Large intestine (tissue), 3 donors: ENCODE data around the gene UVSSA. TPM values are rescaled to one million over a fixed set of nuclear protein-coding genes. Genes with fewer than 3 reads are reported as not detected.
A peak's percentile ranks its signal among the peaks of the same experiment; 100 is the strongest.

ENCODE experiments used
- DNase-seq, 2 donors: peaks; one replicate each; pipeline versions ENCODE4 v3.0.0 to v3.0.0-alpha.2; 2013
- H3K27ac ChIP-seq: one replicate; pipeline ENCODE4 v1.5.1; 2013; ENCODE audit warnings: low read length
- H3K27me3 ChIP-seq: 2 replicates; pipeline ENCODE4 v1.6.1; 2013; ENCODE audit warnings: low read length; ENCODE audit not compliant: control insufficient read depth, insufficient read depth
- H3K36me3 ChIP-seq: 2 replicates; pipeline ENCODE4 v1.6.1; 2013; ENCODE audit warnings: low read length; ENCODE audit not compliant: control insufficient read depth, insufficient read depth
- H3K4me1 ChIP-seq: one replicate; pipeline ENCODE4 v1.6.1; 2013; ENCODE audit warnings: low read length; ENCODE audit not compliant: control insufficient read depth, insufficient read depth
- H3K4me3 ChIP-seq: one replicate; pipeline ENCODE4 v1.5.1; 2013; ENCODE audit warnings: low read length
- H3K9me3 ChIP-seq: one replicate; pipeline ENCODE4 v1.6.1; 2013; ENCODE audit warnings: mild to moderate bottlenecking, low read depth, low read length, moderate library complexity; ENCODE audit not compliant: control insufficient read depth
- WGBS: methylation state at CpG from one replicate; pipeline ENCODE4 v1.1.5; 2013; ENCODE audit warnings: low lambda C conversion rate; ENCODE audit not compliant: insufficient coverage; 5-methylcytosine and 5-hydroxymethylcytosine counted together
- polyA plus RNA-seq: library from polyadenylated mRNA; unstranded; fragments of 120-200 nt; gene quantifications from one replicate; pipeline ENCODE4 v1.2.1, GENCODE V29; 2013

Gene UVSSA
- polyA plus RNA-seq, 1 donor, result 23.5 TPM

DNA sequence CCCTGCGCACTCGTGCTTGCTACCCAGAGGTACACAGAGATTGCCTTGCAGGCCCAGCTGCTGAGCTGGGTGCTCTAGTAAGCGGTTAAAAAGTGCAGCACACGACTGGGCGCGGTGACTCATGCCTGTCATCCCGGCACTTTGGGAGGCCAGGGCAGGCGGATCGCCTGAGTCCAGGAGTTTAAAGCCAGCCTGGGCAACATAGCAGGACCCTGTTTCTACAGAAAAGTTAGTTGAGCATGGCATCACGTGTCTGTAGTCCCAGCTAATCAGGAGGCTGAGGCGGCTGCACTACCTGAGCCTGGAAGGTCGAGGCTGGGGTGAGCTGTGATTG lies 5.5 kb downstream of the UVSSA start:
- Histone ChIP-seq H3K27me3 (no peaks in the 10 kb centered on the region), H3K27ac (no peak overlapping the region), H3K4me1 (peaks cover 15% of the 10 kb centered on the region), H3K4me3 (no peak overlapping the region), H3K9me3 (no peaks in the 10 kb centered on the region), H3K36me3 (peaks cover 48% of the 10 kb centered on the region)
- WGBS, result no CpG with 5 or more reads among the region's 12 CpGs
- no peak for DNase-seq

DNA sequence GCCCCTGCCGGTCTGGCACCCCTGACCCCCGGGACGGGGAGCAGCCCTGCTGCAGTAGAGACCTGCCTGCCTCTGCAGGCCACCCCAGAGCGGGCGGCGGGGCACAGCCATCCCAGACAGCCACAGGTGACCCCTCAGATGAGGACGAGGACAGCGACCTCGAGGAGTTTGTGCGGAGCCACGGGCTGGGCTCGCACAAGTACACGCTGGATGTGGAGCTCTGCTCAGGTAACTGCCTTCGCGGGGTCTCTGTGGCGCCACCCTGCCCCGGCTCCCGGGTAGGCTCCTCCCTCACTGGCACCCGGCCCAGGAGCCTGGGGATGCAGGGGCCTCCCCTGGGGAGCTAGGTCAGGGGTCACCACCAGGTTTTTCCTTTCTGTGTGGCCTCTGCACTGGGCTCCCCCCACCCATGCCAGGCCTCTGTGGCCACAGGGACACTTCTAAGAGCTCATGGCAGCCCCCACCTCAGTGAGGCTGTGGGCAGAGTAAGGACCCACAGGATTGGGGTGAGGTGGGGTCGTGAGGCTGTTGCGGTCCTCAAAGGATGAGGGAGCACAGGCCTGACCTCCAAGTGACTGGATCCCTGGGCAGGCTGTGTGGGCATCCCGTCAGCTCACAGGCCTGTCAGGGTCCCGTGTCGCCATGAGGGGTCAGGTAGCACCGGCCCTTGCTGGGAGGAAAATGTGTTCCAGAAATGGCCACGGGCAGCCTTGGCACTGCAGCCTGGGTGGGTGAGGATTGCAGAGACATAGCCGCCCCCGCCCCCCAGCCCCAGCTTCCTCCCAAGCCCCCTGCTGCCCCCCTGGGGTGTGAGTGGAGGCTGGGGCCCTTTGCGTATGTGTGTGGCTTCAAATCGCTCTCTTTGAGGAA lies 6.4 kb downstream of the UVSSA start:
- no CpG with 5 or more reads among the region's 30 CpGs for WGBS
- Histone ChIP-seq H3K4me3 (no peak overlapping the region), H3K27me3 (no peaks in the 10 kb centered on the region), H3K4me1 (peaks cover 6% of the 10 kb centered on the region), H3K27ac (no peak overlapping the region), H3K36me3 (peaks cover 52% of the 10 kb centered on the region), H3K9me3 (no peaks in the 10 kb centered on the region)
- DNase-seq, result no peak

- Histone ChIP-seq H3K36me3 (peaks cover 59% of the 10 kb centered on the region), H3K9me3 (no peaks in the 10 kb centered on the region), H3K27me3 (no peaks in the 10 kb centered on the region), H3K4me3 (no peak overlapping the region), H3K27ac (no peak overlapping the region), H3K4me1 (peaks cover 2% of the 10 kb centered on the region)
- no CpG with 5 or more reads among the region's 36 CpGs for WGBS
- no peak for DNase-seq
Observed at GRCh38 chr4:1354136-1354982, 7.4 kb downstream of the UVSSA start.

- H3K9me3 ChIP-seq, result no peaks in the 10 kb centered on the region
- H3K36me3 ChIP-seq, result peaks cover 56% of the 10 kb centered on the region
- H3K4me3 ChIP-seq, result no peak overlapping the region
- WGBS, result 80% methylated on average over 2 of the region's 18 CpGs
- H3K27ac ChIP-seq, result no peak overlapping the region
- peaks cover 2% of the 10 kb centered on the region for H3K4me1 ChIP-seq
- H3K27me3 ChIP-seq, result no peaks in the 10 kb centered on the region
- DNase-seq, result no peak
Observed at GRCh38 chr4:1354983-1355275, 7.9 kb downstream of the UVSSA start.

DNA sequence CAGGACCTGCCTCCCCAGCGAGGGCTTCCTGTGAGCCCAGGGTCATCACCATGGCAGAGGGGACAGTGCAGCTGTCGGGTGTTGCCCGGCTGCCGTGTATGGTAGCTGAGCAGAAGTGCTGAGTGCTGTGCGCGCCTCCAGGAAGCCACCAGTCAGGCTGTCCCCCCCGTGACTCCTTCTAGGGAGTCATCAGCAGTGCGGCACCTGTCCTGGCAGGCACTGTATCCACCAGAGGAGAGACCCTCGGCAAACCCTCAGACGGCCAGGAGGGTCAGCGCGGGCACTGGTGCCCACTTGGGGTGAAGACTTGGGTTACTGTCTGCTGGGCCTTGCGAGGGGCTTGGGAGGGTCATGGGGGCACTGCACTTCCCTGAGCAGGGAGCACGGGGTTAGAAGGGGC lies 8.4 kb downstream of the UVSSA start:
- H3K36me3 ChIP-seq, result peaks cover 52% of the 10 kb centered on the region
- H3K9me3 ChIP-seq, result no peaks in the 10 kb centered on the region
- WGBS, result no CpG with 5 or more reads among the region's 14 CpGs
- DNase-seq, result no peak
- no peak overlapping the region for H3K27ac ChIP-seq
- H3K4me1 ChIP-seq, result peaks cover 2% of the 10 kb centered on the region
- no peak overlapping the region for H3K4me3 ChIP-seq
- no peaks in the 10 kb centered on the region for H3K27me3 ChIP-seq

DNA sequence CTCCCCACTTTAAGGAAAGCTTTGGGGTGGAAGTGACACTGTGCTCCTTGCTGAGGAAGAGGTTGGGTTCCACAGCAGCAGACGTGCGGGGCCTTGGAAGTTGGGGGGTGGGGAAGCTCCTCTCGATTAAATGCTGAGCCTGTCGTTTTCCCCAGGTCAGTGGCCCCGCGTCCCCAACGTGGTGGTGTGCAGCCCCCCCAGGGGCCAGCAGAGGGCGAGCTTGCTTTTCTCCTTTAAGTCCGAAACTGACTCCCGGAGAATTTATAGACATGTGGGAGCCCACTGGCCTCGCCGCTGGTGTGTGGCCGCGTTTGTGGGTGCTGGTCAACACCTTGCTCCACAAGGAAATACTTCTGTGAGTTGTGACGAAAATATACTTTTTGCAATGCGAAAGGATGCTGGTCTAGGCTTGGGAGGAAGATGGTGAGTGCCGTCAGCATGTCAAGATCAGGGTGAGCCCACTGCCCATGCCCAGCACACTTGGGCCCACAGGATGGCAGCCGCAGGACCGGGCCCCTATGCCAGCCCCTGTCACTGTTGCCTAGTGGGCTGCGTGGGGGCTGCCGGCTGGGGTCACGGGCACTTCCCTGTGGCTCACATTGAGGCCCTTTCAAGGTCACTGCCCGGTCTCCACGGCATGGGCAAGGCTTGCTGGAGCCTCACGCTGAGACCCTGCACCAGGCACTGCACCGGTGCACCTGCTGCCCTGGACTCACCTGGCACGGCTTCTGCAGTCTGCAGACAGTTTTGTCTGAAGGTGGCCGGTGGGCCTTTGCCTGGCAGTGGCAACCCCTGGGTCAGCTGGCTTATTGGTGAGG lies 9.4 kb downstream of the UVSSA start:
- no peaks in the 10 kb centered on the region for H3K27me3 ChIP-seq
- H3K27ac ChIP-seq, result no peak overlapping the region
- no peak overlapping the region for H3K4me3 ChIP-seq
- H3K4me1 ChIP-seq, result peaks cover 2% of the 10 kb centered on the region
- peaks cover 50% of the 10 kb centered on the region for H3K36me3 ChIP-seq
- no peaks in the 10 kb centered on the region for H3K9me3 ChIP-seq
- no CpG with 5 or more reads among the region's 28 CpGs for WGBS
- peak in 1 of 2 donors; percentile 21 for DNase-seq

- no peak for DNase-seq
- Histone ChIP-seq H3K36me3 (peaks cover 41% of the 10 kb centered on the region), H3K27me3 (no peaks in the 10 kb centered on the region), H3K9me3 (no peaks in the 10 kb centered on the region), H3K4me1 (no peaks in the 10 kb centered on the region), H3K4me3 (no peak overlapping the region), H3K27ac (no peak overlapping the region)
- WGBS, result no CpG with 5 or more reads among the region's 27 CpGs
Observed at GRCh38 chr4:1357356-1358248, 10.6 kb downstream of the UVSSA start.

DNA sequence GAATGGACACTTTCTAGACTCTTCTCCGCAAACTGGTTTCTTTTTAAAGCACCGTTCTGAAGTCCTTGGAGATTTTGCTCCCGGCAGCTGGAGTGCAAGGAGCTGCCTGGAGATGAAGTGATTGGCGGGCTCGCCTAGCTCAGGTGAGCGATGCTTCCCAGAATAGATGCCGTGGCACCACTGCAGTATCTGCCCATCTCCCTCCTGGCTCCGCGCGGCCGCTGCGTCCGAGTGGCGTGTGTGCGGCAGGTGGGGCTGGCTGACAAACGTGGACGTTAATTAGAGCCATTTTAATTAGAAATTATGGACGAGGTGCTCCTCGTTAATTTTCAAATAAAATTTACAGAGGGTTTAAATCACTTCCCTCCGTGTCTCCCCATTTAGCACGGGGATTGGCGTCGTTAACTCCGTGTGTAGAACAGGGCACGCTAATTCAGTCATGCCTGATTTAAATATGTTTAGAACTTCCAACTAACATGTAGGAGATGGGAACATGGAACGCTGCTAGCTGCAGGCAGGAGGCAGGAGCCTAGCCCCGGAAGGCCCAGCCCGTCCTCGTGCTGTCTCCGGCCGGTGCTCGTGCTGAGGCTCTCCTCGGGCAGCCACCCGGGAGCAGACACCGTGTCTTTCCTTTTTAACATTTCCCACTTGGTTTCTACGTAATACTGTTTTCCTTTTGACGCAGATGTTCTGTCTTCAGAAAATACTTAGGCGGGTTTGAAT lies 11.6 kb downstream of the UVSSA start:
- Histone ChIP-seq H3K4me1 (no peaks in the 10 kb centered on the region), H3K27ac (no peak overlapping the region), H3K27me3 (no peaks in the 10 kb centered on the region), H3K36me3 (peaks cover 31% of the 10 kb centered on the region), H3K9me3 (no peaks in the 10 kb centered on the region), H3K4me3 (no peak overlapping the region)
- WGBS, result 98% methylated on average over 10 of the region's 38 CpGs
- no peak for DNase-seq

GRCh38 chr4:1359144-1359501 lies 12.1 kb downstream of the UVSSA start:
- no peak overlapping the region for H3K4me3 ChIP-seq
- 70% methylated on average over 2 of the region's 14 CpGs for WGBS
- H3K36me3 ChIP-seq, result peaks cover 27% of the 10 kb centered on the region
- no peaks in the 10 kb centered on the region for H3K9me3 ChIP-seq
- no peaks in the 10 kb centered on the region for H3K4me1 ChIP-seq
- no peak for DNase-seq
- H3K27me3 ChIP-seq, result no peaks in the 10 kb centered on the region
- H3K27ac ChIP-seq, result no peak overlapping the region
